Fibroblast of the conjunctiva (primary cell): ENCODE measurements around the gene MAP4K2.
"Not testable (repeated sequence)": the region's sequence is repeated elsewhere in the genome, so short reads cannot be mapped to it uniquely, and the experiment has no call there.

Experiments used
- DNase-seq: peaks from one replicate; pipeline ENCODE4 v3.0.0-alpha.2; 2010; ENCODE audit warnings: low read depth

Gene MAP4K2

GRCh38 chr11:64803158-64803845, at the start of gene MAP4K2:
MAP4K2 (minus strand) TSS chr11:64803214; CDS start chr11:64803149, 65 bp downstream.
- peak; percentile 60 for DNase-seq

- no peak for DNase-seq
Observed at GRCh38 chr11:64851831-64852351, 48.9 kb upstream of the MAP4K2 start.

- DNase-seq: no peak
Observed at GRCh38 chr11:64850979-64851567, 48.1 kb upstream of the MAP4K2 start.

GRCh38 chr11:64849598-64850356, 46.8 kb upstream of the MAP4K2 start:
- DNase-seq: peak; percentile 26

GRCh38 chr11:64848826-64849597, 46.0 kb upstream of the MAP4K2 start:
- DNase-seq: no peak

GRCh38 chr11:64848214-64848825, 45.3 kb upstream of the MAP4K2 start:
- no peak for DNase-seq

- peak; percentile 81 for DNase-seq
Observed at GRCh38 chr11:64846998-64847666, 44.1 kb upstream of the MAP4K2 start.

GRCh38 chr11:64845776-64846129, 42.7 kb upstream of the MAP4K2 start:
- not testable (repeated sequence) for DNase-seq

GRCh38 chr11:64845129-64845775, 42.2 kb upstream of the MAP4K2 start:
- no peak for DNase-seq

GRCh38 chr11:64844330-64845128, 41.5 kb upstream of the MAP4K2 start, which contains the start of gene CDC42BPG:
CDC42BPG (minus strand) TSS chr11:64844653; CDS start chr11:64844569, 84 bp downstream.
- DNase-seq: peak; percentile 36

- DNase-seq: no peak
Observed at GRCh38 chr11:64843686-64844329, 40.8 kb upstream of the MAP4K2 start.

- DNase-seq: no peak
Observed at GRCh38 chr11:64842851-64843685, 40.1 kb upstream of the MAP4K2 start.

- DNase-seq: no peak
Observed at GRCh38 chr11:64842366-64842759, 39.3 kb upstream of the MAP4K2 start.

GRCh38 chr11:64841592-64842365, 38.8 kb upstream of the MAP4K2 start:
- no peak for DNase-seq

GRCh38 chr11:64839887-64840782, 37.1 kb upstream of the MAP4K2 start:
- DNase-seq: no peak

- DNase-seq: no peak
Observed at GRCh38 chr11:64839335-64839734, 36.3 kb upstream of the MAP4K2 start.
